GM19025 (cell line): ENCODE results near the gene SSBP3.
"Not testable (repeated sequence)": the region's sequence is repeated elsewhere in the genome, so short reads cannot be mapped to it uniquely, and the experiment has no call there.

ENCODE experiments used
- ATAC-seq: cut with Tn5 transposase; IDR thresholded peaks from one replicate; pipeline ENCODE4 v1.9.1; 2021; ENCODE audit warnings: mild to moderate bottlenecking, low read depth, moderate library complexity; ENCODE audit not compliant: unreplicated experiment

SSBP3 gene

GRCh38 chr1:54355931-54356679 lies 50.1 kb downstream of the SSBP3 start:
- no peak for ATAC-seq

- no peak for ATAC-seq
Measured at GRCh38 chr1:54354899-54355298, 51.3 kb downstream of the SSBP3 start.

DNA sequence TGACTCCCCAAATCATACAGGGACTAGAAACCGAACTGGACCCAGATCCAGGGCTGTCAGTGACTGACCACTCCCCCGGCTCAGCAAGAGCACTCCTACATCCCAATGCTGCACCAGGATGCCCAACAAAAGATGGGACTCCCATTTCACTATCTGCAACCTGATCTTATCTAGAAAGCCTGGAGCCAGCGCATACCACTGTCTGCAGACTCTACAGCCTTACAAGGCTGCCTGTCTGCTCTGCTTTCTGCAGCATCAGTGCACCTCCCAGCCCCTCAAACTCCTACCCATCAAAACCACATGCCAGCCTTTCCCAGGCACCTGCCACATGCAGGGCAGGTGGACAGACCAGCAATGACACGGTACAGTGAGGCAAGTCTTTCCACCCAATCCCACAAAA lies 52.2 kb downstream of the SSBP3 start:
- ATAC-seq: no peak

DNA sequence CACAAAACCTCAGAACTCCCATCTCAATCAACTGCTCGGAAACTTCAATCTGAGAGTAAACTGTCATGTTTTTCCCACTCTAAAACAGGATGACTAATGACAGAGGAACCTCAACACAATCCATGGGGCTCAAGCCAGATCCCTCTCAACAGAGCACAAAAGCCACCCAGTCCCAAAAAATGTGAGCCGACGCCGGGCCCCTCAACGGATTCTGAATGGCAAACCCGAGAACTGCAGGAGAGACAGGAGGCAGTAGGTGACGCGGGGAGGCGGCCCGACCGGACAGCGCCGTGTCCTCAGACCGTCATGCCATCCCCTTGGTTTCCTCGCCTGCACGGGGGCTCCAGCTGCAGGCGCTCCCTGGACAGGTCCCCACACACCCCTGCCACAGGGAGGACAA lies 53.4 kb downstream of the SSBP3 start:
- ATAC-seq: no peak

DNA sequence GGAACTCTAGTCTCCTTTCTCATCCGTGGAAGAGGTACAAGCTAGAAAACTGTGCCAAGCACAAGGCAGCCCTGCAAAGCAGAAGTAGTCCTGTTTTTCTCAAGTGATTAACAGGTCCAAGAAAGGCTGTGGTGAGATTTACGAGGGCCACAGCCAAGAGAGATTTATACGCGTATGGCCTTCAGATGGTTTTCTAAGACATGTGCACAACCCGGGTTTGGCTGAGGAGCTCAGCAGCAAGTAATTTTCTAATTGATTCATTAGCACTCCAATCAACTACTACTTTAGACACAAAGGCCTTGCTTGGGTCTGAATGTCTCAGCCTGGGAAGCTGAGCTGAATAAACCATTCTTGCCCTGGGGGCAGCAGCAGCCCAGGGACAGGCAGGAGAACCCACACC lies 55.8 kb downstream of the SSBP3 start:
- ATAC-seq: no peak

DNA sequence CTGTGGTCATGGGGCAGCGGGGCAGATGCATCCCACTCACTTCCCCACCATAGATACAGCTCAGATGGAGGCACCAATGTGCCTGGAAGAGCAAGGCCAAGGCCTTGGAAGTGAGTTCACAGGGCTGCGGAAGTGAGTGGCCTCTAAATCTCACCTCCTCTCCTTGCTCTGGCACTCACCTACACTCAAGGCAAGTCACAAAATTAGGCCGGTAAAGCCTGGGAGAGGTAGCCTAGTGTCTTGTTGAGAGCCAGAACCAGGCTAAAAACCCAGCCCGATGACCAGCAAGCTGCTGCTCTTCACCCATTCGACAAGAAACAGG lies 57.5 kb downstream of the SSBP3 start:
- ATAC-seq: no peak

GRCh38 chr1:54347955-54348699 lies 58.1 kb downstream of the SSBP3 start:
- ATAC-seq: no peak

GRCh38 chr1:54347261-54347954 lies 58.8 kb downstream of the SSBP3 start:
- ATAC-seq: no peak

- not testable (repeated sequence) for ATAC-seq
Measured at GRCh38 chr1:54345548-54345947, 60.6 kb downstream of the SSBP3 start.

DNA sequence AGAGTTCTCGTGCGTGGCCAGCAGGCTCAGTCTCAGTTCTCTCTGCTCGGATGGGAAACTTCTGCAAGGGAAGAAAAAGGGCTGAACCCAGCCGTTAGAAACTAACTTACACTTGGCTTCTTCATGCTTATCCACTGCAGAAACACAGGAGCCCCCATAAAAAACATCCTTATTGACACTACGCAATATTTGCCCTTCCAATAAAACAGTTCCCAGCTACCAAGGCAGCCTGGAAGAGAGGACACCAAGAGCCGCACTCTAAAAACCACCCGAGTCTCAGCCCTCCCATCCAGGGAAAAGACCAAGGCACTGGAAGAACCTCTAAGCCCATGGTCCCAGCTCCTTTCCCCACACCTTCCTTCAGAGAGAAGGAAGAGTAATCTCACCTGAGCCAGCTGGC lies 61.1 kb downstream of the SSBP3 start:
- no peak for ATAC-seq

GRCh38 chr1:54342742-54343687 lies 63.2 kb downstream of the SSBP3 start:
- no peak for ATAC-seq

DNA sequence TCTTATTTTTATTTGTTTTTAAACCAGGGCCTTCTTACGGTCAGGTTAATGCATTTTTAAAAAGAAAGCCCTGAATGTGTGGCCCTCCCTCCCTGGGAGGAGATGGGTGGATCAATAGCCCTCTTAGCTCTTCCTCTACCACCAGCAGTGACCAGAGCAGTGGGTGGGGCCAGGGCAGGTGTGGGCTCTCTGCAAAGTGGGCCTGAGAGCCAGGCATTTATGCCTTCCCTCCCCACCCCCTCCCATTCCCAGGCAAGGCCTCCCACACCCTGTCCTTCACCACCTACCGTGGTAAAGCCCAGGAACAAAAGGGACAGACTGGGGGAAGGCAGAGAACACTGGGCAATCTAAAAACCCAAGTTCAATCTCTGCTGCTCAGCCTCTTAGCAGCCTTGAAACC lies 63.9 kb downstream of the SSBP3 start:
- no peak for ATAC-seq

- no peak for ATAC-seq
Measured at GRCh38 chr1:54341763-54342162, 64.4 kb downstream of the SSBP3 start.

DNA sequence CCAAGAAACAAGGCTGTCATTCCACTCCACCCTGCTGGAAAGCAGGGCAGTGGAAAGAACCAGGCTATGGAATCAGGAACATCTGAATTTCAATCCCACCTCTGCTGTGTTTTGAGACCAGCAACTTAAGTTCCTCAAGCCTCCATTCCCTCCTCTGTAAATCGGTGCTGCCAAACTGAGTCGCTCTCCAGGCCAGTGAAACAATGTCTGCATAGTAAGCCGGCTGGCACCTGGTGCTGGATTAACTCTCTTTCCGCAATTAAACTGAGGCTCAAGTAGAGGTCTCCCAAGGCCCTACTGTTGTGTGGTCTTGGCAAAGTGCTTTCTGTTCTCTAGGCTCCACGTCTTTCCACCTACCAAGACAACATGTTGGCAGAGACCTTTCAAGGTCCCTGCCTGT lies 65.3 kb downstream of the SSBP3 start:
- no peak for ATAC-seq

DNA sequence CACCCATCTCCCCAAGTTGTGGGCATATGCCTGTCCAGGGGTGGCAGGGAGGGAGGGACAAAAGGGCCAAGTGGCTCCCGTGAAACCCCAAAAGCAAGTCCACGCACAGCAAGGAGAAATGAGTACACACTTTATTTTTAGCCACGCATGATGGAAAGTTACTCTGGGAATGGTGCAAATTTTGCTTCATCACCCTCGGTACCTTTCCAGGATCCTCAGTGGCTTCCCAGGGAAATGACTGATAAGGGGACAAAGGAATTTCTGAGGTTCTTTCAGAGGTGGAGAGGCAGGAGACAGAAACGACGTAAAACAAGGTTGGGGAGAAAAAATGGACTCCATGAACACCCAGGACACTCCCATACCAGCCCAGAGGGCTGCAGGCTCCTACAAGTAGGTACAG lies 65.8 kb downstream of the SSBP3 start:
- ATAC-seq: no peak

GRCh38 chr1:54339126-54339525 lies 67.1 kb downstream of the SSBP3 start:
- ATAC-seq: no peak

- ATAC-seq: no peak
Measured at GRCh38 chr1:54338464-54338863, 67.7 kb downstream of the SSBP3 start.

- ATAC-seq: no peak
Measured at GRCh38 chr1:54337928-54338327, 68.3 kb downstream of the SSBP3 start.

DNA sequence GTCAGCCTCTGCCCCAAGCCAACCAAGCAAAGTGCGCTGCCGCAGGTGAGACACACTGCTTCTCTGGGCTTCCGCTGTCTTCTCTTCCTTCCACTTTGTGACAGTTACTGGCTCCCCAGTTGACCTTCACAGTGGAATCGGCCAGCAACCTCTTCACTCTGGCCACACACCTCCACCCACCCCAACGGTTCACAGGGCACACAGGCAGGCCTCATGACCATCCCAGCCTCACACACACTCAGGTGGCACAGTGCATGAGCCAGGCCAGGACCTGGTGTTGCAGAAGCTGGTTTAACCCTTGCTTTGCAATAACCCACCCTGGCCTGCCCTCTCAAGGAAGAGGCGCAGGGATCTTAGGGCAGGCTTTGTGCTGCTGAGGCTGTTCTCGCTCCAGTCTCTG lies 69.2 kb downstream of the SSBP3 start:
- ATAC-seq: no peak

GRCh38 chr1:54336116-54336515 lies 70.1 kb downstream of the SSBP3 start:
- no peak for ATAC-seq

DNA sequence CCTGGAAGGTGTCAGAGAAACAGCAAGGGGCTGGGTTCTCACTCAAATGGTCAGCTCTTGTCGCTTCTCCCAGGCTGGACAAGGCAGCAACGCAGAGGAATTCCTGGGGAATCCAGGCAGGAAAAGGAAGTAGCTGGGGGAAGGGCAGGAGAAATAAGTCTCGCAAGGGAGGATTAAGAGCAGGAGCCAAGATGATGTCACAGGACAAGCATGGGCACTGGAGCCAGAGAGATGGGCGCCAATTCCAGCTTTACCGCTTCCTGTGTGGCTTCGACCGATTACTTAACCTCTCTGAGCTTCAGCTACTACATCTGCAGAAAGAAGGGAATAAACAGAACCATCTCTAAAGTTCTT lies 70.5 kb downstream of the SSBP3 start:
- no peak for ATAC-seq
